Esophagus squamous epithelium (tissue), 5 donors: ENCODE results near the gene DENND5B. TPM values are rescaled to one million over a fixed set of nuclear protein-coding genes. Genes with fewer than 3 reads are reported as not detected.

ENCODE experiments used
- DNase-seq: peaks from one replicate; lab custom pipeline; 2025; lab: John Stamatoyannopoulos, UW
- H3K27ac ChIP-seq, 4 donors: fragments of 200-600 bp; sonication (generic); one replicate each; pipeline ENCODE4 v1.5.1; 2016 to 2019; ENCODE audit warnings: mild to moderate bottlenecking in 1 of 4
- H3K27me3 ChIP-seq, 4 donors: fragments of 200-600 bp; sonication (generic); 1 replicate in 3 of 4; 2 replicates in 1 of 4; pipeline versions ENCODE4 v1.5.1 to v1.6.0; 2017 to 2021; ENCODE audit warnings: antibody characterized with exemption in 1 of 4
- H3K36me3 ChIP-seq, 3 donors: fragments of 200-600 bp; sonication (generic); one replicate each; pipeline ENCODE4 v1.5.1; 2016 to 2019
- H3K4me1 ChIP-seq, 3 donors: fragments of 200-600 bp; sonication (generic); one replicate each; pipeline ENCODE4 v1.5.1; 2017 to 2019
- H3K4me3 ChIP-seq, 4 donors: fragments of 200-600 bp; sonication (generic); 1 replicate in 3 of 4; 2 replicates in 1 of 4; pipeline ENCODE4 v1.5.1; 2016 to 2019; ENCODE audit warnings: mild to moderate bottlenecking in 2 of 4, moderate library complexity in 1 of 4
- H3K9me3 ChIP-seq, 3 donors: fragments of 200-600 bp; sonication (generic); one replicate each; pipeline ENCODE4 v1.5.1; 2016 to 2019
- CTCF ChIP-seq, 6 experiments: fragments of 450-650 bp in 4 of 6; fragments of 200-600 bp in 2 of 6; sonication (generic) in 2 of 6; IDR thresholded peaks; one replicate each; pipeline ENCODE4 v1.5.1; 2016 to 2019; ENCODE audit warnings: antibody characterized with exemption in 6 of 6, mild to moderate bottlenecking in 4 of 6, moderate library complexity in 4 of 6
- POLR2A ChIP-seq, 4 donors: fragments of 450-650 bp; IDR thresholded peaks; one replicate each; pipeline ENCODE4 v1.6.1; 2017; ENCODE audit warnings: antibody characterized with exemption in 4 of 4, mild to moderate bottlenecking in 4 of 4, moderate library complexity in 3 of 4
- WGBS, 2 donors: methylation state at CpG; one replicate each; pipeline ENCODE4 v1.1.5; 2018; 5-methylcytosine and 5-hydroxymethylcytosine counted together
- intact Hi-C: fragments of 100-400 bp; cut with DNase I; formaldehyde crosslinking; loops from one replicate; pipeline ENCODE4 v1.15.0; 2022
- total RNA-seq, 4 donors: library from RNA; depleted of rRNA; stranded (reverse); fragments of >200 nt; gene quantifications; one replicate each; pipeline ENCODE4 v1.1.0, GENCODE V29; 2016
- donor health status: DM: yes; HTN: yes; CAD: no.

Gene DENND5B
- total RNA-seq, 4 donors from 2014 or later = 0.38 to 5.3 (median 1.5) TPM

- TF ChIP-seq POLR2A (IDR thresholded peaks at IDR 0.05) (no peak), CTCF (IDR thresholded peaks at IDR 0.05) (no peak)
- no peak for DNase-seq
- Histone ChIP-seq H3K27ac (no peak overlapping the region), H3K27me3 (no peaks in the 10 kb centered on the region), H3K36me3 (no peaks in the 10 kb centered on the region), H3K4me3 (no peak overlapping the region), H3K9me3 (no peaks in the 10 kb centered on the region), H3K4me1 (no peaks in the 10 kb centered on the region)
- intact Hi-C loops = no loop called here
These were observed 57.5 kb downstream of the DENND5B start for GRCh38 chr12:31533470-31533869.

- no peak for DNase-seq
- 67 to 86% methylated on average over 1 of the region's 1 CpG for WGBS, 2 donors
- Histone ChIP-seq H3K4me3 (no peak overlapping the region), H3K27ac (no peak overlapping the region), H3K36me3 (no peaks in the 10 kb centered on the region), H3K4me1 (no peaks in the 10 kb centered on the region), H3K9me3 (no peaks in the 10 kb centered on the region), H3K27me3 (no peaks in the 10 kb centered on the region)
- intact Hi-C loops = no loop called here
- TF ChIP-seq CTCF (IDR thresholded peaks at IDR 0.05) (no peak), POLR2A (IDR thresholded peaks at IDR 0.05) (no peak)
These were observed 59.0 kb downstream of the DENND5B start for GRCh38 chr12:31531893-31532292.

- no peak overlapping the region for H3K27ac ChIP-seq
- no peaks in the 10 kb centered on the region for H3K4me1 ChIP-seq
- H3K27me3 ChIP-seq = no peaks in the 10 kb centered on the region
- no peak overlapping the region for H3K4me3 ChIP-seq
- intact Hi-C loops = no loop called here
- H3K9me3 ChIP-seq = no peaks in the 10 kb centered on the region
- TF ChIP-seq POLR2A (IDR thresholded peaks at IDR 0.05) = no peak
- no peak for TF ChIP-seq CTCF (IDR thresholded peaks at IDR 0.05)
- no peaks in the 10 kb centered on the region for H3K36me3 ChIP-seq
- WGBS, 2 donors = 90 to 94% methylated on average over 7 of the region's 7 CpGs
- DNase-seq = no peak
These were observed 62.8 kb downstream of the DENND5B start for GRCh38 chr12:31528095-31528494.

GRCh38 chr12:31527083-31527482 is 63.9 kb downstream of the DENND5B start:
- 92% methylated on average over 4 of the region's 4 CpGs for WGBS, 2 donors
- TF ChIP-seq POLR2A (IDR thresholded peaks at IDR 0.05) = no peak
- TF ChIP-seq CTCF (IDR thresholded peaks at IDR 0.05) = no peak
- intact Hi-C loops = no loop called here

GRCh38 chr12:31526158-31526546 is 64.8 kb downstream of the DENND5B start:
- WGBS, 2 donors = 45 to 49% methylated on average over 4 of the region's 4 CpGs
- Histone ChIP-seq H3K27ac (no peak overlapping the region), H3K4me1 (no peaks in the 10 kb centered on the region), H3K27me3 (no peaks in the 10 kb centered on the region), H3K9me3 (no peaks in the 10 kb centered on the region), H3K4me3 (no peak overlapping the region), H3K36me3 (no peaks in the 10 kb centered on the region)
- TF ChIP-seq POLR2A (IDR thresholded peaks at IDR 0.05) (no peak), CTCF (IDR thresholded peaks at IDR 0.05) (no peak)
- no peak for DNase-seq
- intact Hi-C loops = no loop called here

More at GRCh38 chr12:31527083-31527482, 63.9 kb downstream of the DENND5B start:
- no peak for DNase-seq
- no peak overlapping the region for H3K4me3 ChIP-seq
- H3K9me3 ChIP-seq = no peaks in the 10 kb centered on the region
- no peaks in the 10 kb centered on the region for H3K4me1 ChIP-seq
- no peak overlapping the region for H3K27ac ChIP-seq
- H3K36me3 ChIP-seq = no peaks in the 10 kb centered on the region
- no peaks in the 10 kb centered on the region for H3K27me3 ChIP-seq
